Stimulated activated CD4-positive, alpha-beta T cell treated with anti-CD3 and anti-CD28 coated beads, Interleukin-12 subunit alpha, Interleukin-12 subunit beta, amount 100 ng/mL, for 48 hours (primary cell): ENCODE measurements around the gene ST6GALNAC3.

Source experiments
- DNase-seq, 3 donors: peaks; one replicate each; pipeline ENCODE4 v3.0.0-alpha.2; 2020; ENCODE audit warnings: low read depth in 2 of 3, low spot score in 1 of 3

ST6GALNAC3 gene

DNA sequence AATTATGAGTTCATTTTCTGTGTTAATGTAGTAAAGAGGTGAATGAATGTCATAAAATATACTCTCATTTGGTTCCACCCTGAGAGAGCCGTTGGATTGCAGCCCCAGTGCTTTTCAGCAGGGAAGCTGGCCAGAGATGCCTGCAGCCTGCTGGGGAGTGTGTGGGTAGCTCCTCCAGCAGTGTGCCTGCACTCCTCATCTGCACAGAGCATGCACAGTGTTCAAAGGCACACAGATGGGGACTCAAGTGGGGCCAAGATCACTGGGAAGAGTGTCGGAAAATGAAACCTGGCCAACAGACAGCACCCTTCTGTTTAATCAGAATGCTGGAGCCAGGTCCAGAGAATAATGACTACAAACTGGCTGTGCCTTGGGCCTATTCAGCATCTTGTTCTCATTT lies 206.8 kb downstream of the ST6GALNAC3 start:
- no peak for DNase-seq

DNA sequence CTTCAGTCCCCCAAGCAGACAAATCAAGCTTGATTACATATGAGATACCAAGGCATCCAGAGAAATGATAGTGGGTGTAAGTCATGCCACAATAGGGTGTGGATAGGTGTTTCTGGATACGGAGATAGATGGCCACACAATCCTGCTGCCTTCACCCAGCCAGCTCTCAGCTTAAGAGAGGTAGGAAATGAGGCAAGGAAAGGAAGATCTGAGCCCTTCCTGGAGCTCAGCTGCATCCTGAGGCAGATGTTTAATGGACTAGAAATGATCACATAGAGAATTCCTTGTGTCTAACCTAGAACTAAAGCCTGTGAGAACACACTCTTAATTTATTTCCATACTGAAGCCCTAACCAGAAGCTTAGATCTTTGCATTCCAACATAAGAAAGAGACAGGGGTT lies 210.3 kb downstream of the ST6GALNAC3 start:
- no peak for DNase-seq

DNA sequence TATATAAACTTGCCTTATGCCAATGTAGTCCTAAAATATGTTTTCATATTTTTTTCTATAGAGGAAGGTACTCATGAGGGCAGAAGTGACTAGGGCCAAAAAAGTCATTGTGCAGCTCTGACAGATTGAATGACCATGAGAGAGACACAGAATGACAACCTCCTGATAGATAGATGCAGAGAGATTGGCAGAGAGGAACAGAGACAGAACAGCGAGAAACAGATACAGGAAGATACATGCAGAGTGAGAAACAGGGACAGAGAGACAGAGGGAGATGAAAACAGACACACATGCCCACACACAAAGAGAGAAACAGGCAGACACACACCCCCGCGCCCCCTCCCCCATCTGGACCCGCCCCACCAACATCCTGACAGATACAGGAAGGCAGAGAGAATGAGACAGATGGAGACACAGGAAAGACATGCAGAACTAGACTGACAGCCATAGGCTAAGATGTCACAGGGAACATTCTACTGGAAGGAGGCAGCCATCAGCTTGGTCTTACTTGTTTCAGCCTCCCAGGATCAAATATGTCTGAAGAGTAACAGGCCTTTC lies 211.1 kb downstream of the ST6GALNAC3 start:
- no peak for DNase-seq

DNA sequence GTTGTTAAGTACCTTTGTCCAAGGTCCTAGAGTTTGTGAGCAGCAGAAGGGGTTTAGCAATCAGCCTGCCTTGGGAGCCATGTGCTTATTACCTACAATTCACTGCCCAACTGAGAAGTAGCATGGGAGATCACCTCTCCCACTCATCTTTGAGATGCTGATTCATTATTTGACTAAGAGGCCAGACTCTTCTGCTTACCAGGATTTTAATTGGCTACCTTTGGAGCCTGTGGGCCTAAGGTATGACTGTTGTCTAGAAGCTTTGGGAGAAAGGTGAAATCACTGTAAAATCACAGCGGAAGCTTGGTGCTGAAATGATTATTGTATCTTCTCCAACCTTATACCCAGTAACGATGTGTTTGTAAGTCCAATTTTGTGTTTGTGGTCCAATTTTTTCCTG lies 213.4 kb downstream of the ST6GALNAC3 start:
- DNase-seq = no peak

DNA sequence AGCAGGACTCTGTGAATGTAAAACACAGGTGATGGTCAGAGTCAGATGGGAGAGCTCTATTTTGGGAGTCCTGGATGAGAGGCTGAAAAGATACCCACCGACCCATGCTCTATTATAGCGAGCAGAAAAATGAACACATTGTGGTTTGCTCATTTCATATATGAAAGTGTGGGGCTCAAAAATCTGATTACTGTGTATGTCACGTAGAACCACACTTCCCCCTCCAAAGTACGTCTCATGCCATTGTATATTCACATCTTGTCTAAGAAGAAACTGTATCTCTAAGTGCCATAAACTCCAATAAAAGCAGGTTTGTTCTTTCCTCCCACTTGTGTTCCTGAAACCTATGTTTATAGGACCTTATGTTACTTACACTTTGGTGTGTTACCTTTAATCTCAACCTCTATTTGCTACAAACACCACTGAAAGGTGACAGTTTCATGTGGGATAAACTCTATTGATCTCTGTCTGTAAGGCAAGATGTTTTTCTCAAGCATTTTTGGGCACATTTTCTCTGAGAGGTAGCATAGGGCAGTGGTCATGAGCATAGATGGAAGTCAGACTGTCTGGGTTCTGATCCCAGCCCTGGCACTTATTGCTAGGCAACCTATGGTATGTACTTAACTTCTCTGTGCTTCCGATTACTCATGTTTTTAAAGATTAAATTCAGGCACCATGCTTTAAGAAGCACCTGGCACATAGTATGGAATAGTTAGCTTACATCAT lies 214.4 kb downstream of the ST6GALNAC3 start:
- no peak for DNase-seq

DNA sequence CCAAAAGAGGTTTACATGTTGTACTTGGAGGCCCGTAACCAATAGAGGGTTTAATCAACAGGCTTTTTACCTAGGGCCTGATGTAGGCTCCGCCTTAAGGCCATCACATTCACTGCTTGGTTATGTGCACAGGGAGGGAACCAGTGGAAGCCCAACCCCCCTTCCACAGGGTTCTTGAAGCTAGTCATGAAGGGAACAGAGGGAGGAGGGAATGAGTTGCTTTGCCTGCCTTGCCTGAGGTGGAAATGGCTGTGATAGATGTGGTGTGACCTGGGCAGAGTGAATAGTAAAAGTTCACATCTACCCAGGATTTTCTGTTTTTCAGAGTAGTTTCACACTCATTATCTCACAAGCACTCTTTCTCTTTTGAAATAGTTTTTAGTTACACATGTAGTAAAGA lies 215.1 kb downstream of the ST6GALNAC3 start:
- DNase-seq = no peak

DNA sequence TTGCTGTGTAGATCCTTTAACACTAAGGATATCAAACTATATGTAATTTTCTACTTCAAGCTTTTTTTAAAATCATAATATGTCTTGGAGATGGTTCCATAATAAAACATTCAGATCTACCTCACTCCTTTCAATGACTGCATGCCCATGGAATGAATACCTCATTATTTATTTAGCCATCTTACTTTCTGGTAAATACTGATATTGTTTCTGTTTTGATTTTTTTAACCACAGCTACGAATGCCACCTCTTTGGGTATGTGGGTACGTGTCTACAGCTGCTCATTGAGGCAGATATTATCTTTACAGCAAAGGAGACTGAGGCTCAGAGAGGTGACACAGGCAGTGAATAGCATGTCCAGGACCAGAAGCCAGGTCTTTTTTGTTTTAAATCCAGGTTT lies 215.7 kb downstream of the ST6GALNAC3 start:
- no peak for DNase-seq

DNA sequence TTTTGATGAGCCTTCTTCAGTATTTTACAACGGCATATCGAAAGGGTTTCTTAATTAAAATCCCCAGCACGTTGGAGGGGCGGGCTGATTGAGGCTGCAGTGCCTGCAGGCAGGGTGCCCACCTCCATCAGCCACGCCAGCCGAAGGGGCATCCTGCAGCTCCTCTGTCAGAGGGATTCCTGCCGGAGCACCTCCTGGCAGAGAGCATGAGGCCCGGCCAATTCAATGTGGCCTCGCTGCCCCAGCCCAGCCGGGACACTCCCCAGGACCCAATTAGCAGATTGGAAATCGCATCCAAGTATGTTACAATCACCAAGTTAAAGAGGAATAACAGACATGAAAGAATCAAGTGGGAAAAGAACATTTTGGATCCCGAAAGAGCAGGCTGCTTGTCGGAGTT lies 216.6 kb downstream of the ST6GALNAC3 start:
- no peak for DNase-seq

DNA sequence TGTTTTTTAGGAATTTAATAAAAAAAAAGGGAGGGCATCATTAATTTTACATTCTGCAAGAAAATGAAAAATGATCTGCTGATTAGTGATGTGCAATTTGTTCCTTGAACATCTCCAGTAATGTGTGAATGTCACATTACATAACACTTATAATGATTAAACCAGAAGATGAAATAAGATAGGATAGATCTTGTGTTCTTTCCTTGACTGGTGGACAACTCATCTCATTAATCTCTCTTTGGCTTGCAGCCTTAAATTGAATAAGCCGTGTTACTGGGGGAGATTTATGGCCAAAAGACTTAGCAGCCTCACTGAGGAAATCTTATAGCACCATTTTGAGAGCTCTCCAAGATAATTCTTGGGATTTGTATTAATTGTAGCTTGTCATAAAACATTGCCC lies 217.2 kb downstream of the ST6GALNAC3 start:
- no peak for DNase-seq

DNA sequence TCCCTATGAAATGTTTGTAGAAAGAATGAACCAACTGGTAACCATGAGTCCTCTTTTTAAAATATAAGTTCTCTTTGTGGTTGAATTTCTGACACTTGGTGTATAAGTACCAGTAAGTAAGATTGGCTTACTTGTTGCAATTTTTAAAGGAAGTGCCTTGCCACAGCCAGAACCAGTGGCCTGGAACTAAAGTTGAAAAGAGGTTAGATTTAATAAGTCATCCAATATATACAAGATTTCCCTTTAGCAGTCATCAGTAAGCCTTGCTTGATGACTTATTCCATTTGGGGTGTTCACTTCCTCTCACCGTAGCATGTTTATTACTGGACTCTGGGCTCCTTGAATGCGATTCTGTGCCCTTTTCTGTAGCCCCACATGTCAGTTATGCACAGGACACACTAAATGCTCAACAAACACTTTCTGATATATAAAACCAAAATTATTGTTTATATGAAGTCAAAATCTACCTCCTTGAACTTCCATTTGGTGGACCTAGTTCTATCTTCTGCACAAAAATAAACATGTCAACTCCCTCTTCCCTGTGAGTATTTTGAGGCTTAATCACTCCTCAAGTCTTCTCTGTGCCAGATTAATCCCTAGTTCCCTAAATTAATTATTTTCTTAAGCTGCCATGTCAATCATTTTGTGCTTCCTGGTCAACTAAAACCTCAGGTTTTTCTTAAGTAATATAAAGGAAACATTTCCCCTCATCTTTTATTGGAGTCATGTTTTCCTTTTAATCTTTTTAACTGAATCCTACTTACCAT lies 218.1 kb downstream of the ST6GALNAC3 start:
- no peak for DNase-seq

DNA sequence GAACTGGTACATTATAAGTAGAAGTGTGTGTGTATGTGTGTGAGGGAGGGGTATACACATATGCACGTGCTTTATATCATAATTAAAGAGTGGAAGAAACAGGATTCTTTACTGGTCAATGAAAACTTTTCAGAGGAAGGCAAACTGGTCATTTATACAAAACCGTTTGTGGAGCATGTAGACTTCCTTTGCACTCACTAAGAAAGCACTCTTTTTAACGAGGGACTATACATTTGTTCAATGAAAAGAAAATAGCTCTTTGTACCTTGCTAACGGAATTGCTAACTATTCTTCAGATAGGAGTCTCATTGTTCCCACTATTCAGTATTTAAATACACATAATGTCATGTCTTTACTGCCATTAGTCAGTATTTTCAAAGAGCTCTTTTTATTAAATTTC lies 219.3 kb downstream of the ST6GALNAC3 start:
- DNase-seq = no peak

DNA sequence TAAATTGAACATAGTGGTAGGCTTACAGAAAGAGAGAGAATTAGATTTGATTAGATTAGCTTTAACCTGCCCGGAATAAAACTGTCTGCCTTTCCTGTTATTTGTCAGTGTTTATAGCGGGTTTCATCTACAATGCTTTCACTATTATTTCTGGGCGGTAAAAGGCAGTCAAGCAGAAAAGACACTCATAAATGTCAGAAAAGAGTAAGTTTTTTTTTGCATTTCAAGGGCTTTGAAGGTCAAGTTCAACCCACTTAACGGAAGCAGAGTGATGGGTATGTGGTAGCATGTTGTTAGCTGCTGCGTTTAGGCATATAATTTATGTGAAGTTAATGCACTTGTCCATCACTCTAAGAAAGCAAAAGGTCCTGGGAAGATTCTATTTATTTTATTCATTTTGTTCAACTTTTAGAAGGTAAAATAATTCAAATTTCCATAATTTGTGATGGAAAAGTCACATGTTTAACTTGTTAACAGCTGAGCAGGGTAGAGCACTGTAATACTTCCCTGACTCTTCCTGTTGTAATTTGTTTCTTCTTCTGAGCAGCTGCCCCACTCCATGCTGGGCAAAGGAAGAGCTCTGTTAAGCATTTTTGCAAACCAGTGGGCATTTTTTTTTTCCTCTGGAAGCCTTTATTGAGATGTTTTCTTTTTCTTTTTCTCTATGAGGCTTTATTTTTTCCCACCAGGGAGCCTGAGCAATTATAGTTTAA lies 220.1 kb downstream of the ST6GALNAC3 start:
- DNase-seq = no peak

DNA sequence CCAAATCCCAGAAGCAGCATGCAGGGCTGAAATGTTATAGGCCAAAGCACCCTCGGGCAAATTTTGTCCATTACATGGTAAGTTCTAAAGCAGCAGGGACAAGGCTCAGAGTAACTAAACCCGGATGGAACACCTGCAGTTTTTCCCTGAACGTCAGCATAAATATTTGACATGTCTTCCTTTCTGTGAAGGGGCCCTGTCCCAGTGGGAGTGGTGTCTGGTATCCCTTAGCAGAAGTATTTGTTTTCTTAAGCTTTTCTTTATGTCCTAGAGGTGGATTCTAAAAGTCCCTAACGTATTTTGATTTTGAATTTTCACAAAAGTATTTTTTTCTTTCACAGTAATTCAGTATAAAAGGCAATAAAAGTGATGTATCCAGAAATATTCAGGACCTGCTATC lies 223.9 kb downstream of the ST6GALNAC3 start:
- DNase-seq = no peak

DNA sequence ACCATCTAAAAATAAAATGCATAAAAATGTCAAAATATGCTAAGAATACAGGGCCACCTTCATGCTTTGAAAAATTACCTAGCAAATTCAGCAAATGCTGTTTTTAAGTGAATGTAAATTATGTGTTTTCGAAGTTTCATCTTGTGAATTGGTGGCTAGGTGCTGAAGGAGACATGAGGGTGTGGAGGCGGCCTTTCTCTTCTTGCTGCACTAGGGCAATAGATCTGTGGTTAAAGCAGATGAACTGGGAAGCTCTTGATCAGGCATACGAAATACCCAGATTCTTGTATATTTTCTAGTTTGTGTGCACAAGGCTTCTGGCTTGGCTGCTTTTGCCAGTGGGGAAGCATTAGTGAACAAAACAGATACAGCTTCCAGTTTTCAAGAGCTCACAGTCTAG lies 224.5 kb downstream of the ST6GALNAC3 start:
- no peak for DNase-seq

DNA sequence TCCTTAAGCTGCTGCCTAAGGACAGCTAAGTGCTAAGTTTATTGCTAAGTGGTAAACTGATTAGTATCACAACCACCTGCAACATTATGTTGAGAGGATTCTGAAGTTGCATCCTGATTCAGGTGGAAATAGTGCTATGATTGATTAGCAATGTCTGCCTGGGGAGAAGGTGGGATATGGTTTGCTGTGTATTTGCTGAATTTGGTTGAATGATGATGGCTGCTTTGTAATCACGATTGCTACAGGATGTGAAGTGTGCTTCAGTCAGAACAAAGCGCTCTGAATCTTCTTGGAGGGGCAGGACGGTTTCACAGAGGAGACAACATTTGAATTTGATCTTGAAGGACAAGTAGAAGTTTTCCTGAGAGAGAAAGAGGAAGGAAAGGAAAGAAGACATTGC lies 226.0 kb downstream of the ST6GALNAC3 start:
- DNase-seq = no peak

DNA sequence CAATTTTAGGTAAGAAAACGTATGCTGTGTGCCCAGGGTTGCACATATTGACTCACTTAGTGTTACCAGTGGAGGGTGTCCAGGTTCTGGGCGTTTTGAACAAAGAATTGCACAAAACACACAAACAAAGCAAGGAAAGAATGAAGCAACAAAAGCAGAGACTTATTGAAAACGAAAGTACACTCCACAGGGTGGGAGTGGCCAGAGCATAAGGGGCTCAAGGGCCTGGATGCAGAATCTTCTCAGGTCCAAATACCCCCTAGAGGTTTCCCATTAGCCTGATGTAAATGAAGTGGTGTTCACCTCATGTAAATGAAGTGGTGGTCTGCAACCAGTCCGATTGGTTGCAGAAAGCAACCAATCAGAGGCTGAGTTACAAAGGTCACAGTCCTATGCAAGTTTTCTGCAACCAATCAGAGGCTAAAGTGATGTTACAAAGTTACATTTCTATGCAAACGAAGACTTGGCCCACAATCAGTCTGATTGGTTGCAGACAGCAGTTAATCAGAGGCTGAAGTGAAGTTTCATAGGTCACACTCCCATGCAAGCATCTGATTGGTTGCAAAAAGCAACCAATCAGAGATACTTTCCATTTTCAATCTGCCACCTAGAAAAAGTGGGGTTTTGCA lies 228.3 kb downstream of the ST6GALNAC3 start:
- DNase-seq = no peak

DNA sequence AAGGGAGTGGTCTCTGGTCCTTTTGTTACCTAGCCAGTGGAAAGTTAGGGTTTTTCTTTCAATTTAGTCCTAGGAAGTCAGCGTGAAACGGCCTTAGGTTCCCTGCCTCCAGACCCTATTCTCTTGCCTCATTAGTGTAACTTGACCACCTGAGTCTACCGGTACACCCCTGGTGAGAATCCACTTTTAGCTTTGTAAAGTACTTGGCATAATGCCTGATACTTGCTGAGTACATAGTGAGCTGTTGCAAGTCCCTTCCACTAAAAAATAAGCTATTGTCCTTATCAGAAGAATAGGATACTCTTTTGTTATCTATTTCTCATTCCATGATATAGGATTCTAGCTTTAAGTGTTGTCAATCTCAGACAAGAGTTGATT lies 228.8 kb downstream of the ST6GALNAC3 start:
- DNase-seq = no peak

DNA sequence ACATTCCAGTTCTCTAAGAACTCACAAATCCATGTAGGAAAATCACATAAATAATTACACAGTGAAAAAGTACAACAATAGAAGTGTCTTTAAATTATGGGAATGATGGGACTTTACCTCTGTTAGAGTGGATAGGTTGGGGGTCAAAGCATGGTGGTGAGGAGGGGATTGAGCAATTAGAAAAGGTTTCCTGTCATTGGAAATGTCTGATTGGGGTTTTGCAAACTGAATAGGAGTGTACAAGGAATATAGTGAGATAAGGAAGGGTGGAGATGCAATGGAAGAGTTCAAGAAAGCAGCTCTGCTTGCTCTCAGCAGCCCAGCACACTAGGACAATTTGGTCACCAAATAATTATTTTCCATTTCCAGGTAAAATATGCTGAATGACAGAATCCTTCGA lies 238.8 kb downstream of the ST6GALNAC3 start:
- DNase-seq = no peak

DNA sequence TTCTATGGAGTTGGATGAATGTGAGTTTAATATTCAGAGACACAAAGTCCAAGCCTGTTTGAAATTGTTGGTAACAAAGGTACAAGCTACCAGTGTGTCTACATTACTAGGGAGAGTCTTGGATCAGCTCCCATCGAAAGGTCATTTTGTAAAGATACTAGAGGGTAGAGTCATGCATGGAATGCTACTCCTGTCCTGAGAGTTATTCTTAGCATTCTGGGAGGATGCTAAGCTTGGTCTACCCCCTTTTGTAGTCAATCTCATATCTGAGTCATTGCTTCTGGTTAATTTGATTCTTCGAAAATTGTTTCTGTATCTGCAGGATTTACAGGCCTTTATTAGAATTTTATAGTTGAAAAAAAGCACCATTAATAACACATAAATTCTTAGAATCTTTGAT lies 240.2 kb downstream of the ST6GALNAC3 start:
- DNase-seq = no peak

DNA sequence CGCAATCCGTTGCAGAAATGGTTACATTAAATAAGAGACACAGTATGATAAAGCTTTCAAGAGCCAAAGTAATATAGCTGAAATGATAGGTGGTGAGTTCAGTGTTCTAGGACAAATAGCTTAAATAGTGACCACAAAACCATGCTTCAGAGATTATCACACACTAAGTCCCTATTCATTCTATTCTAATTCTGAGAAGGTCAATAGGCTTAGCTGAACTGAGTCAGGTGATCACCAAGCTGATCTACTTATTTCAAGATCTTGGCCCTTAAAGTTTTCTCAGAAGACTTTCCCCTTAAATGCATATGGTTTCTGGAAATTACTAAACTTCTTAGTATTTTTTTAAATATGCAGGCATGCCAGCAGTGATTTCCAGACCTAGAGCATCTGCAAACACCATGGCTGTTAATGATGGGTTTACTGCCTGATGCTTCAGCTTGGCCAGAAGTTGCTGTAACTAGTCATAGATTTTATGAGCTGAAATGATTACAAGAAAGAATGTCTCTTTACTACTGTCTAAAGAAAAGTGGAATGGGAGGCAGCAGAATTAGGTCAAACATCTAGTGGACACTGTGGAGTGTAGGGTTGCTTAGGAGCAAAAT lies 242.9 kb downstream of the ST6GALNAC3 start:
- DNase-seq = no peak

DNA sequence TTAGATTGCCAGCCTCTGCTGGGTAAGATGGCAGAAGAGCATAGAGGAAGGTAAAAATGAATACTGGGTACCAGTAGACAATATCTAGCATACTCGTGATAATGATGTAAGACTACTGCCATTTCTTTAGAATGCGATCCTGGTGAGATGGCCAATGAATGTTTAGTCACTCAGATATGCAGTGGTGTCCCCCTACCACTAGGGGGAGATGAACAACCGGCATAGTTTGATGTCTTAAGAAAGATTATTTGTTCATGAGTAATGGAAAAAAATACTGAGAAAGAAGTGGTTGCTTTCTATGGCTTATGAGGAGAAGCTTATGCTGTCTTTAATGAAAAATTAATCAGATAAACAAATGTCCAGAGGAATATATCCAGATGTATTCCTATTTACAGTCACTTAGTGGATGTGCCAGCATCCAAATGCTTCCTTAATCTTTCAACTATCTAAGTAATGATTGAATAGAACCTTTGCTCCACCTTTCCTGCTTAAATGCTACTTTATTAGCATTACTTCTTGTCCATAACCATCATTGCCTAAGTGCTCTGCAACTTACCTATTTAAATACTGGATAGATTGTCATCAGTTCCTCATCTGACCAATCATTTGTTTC lies 256.6 kb downstream of the ST6GALNAC3 start:
- DNase-seq = peak; percentile 10 to 31 (median 15)
